ENCODE measurements around the gene ANKRD31. TPM values are rescaled to one million over a fixed set of nuclear protein-coding genes. Genes with fewer than 3 reads are reported as not detected.
"Not testable (repeated sequence)": the region's sequence is repeated elsewhere in the genome, so short reads cannot be mapped to it uniquely, and the experiment has no call there.

ANKRD31 gene
- total RNA-seq, 2 donors from 2014 or later = 0.34 to 0.47 TPM

DNA sequence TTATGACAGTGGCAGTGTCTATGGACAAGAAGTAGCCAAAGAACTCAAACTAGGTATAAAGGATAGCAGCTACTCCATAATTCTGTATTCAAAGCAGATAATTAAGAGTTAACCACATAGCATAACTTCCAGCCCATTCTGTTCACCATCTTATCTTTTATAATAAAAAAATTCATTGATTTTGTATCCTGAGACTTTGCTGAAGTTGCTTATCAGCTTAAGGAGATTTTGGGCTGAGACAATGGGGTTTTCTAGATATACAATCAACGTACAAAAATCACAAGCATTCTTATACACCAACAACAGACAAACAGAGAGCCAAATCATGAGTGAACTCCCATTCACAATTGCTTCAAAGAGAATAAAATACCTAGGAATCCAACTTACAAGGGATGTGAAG lies 122.4 kb downstream of the ANKRD31 start:
- not testable (repeated sequence) for DNase-seq (ENCODE audit: low spot score in 2 of 2); H3K27ac Mint-ChIP-seq; H3K36me3 Mint-ChIP-seq; H3K9me3 Mint-ChIP-seq; ATAC-seq

DNA sequence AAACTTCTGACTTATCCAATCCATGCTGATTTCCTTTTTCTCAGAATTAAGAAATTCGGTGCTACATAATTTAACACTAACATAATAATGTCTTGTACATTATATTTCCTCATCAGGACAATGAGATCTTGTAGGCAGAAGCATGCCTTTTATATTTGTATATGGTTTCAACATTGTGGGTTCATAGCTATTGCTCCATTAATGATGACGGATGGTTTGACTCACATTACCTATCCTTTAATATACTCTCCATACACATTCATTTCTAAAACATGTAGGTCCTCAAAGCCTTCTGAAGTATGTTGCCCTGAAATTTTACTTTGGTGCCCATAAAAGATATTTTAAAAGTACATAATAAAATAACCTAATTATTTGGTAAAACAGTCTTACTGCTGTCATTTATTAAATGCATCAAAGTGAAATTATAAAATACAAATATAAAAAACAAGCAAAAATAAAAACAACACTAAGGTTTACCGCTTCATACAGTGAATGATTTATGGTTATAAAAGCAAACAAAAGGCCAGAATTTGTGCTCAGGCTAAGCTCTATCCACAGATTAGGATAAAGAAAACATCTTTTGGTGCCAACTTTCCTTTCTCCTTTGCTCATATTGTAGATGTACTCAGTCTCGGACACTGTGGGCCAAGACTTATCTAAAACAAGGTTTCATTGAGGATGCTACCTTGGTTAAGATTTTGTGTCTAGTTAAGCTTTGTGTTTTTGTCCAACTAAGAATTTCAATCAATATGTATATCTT lies 123.1 kb downstream of the ANKRD31 start:
- Mint-ChIP-seq H3K36me3 (no peaks in the 10 kb centered on the region), H3K27ac (no peak overlapping the region), H3K9me3 (no peaks in the 10 kb centered on the region)
- no peak for DNase-seq (ENCODE audit: low spot score in 2 of 2)
- ATAC-seq = no peak

DNA sequence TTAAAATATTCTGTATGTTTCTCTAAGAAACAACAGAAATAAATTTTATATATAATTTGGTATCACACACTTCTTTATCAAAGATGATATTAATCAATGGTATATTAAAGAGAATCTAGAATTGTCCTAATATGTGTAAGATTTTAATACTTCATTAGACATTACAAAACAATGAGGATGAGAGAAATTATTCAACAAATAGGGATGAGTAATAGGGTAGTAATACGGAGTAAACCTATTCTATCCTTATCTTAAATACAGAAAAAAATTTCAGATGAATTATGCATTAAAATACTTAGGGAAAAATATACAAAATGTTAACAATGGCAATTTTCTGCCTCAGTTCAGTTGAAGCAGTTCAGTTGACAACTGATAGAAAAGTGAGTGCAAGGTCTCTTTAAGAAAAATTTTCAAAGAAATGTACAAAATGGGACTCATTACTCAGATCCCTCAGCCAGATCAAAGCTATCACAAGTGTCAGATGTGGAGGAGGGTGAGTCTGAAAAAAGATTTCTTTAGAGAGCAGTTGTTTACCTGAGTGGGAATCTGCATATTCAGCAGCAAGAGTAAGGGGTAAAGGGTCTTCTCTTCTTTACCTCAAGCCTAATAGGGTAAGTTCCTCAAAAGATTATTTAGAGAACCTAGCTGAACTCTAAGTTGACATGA lies 127.6 kb downstream of the ANKRD31 start:
- ATAC-seq (peak in 1 of 2 donors; percentile 41), DNase-seq (ENCODE audit: low spot score in 2 of 2) (no peak)
- Mint-ChIP-seq H3K36me3 (no peaks in the 10 kb centered on the region), H3K27ac (peak overlapping the region in 1 of 2 donors; percentile 40), H3K9me3 (no peaks in the 10 kb centered on the region)

DNA sequence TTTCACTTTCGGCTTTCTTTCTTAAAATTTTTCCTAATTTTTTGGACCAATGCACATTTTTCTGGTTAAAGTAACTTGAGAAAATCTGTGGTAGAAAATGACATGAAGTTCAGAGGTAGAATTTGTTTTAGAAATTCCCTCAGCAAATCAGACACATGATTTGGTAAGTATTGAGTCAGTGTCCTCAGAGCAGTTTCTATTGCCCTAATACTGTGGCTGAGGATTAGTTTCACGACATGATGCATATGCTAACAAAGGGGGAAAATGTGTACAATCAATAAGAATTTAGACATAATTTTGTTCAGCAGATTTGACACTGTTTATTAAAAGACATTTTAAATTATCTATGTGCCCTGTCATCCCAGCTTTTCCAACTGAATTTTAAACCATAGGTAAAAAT lies 128.2 kb downstream of the ANKRD31 start:
- DNase-seq (ENCODE audit: low spot score in 2 of 2) = no peak
- Mint-ChIP-seq H3K36me3 (no peaks in the 10 kb centered on the region), H3K27ac (no peak overlapping the region), H3K9me3 (no peaks in the 10 kb centered on the region)
- no peak for ATAC-seq

DNA sequence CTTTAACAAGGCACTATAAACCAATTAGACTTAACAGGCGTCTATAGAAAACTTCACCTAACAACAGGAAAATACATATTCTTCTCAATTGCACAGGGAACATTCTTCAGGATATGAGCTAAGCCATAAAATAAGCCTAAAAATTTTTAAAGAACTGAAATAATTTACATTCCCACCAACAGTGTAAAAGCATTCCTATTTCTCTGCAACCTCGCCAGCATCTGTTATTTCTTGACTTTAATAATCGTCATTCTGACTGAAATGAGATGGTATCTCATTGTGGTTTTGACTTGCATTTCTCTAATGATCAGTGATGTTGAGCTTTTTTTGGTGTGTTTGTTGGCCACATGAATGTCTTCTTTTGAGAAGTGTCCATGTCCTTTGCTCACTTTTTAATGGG lies 140.7 kb downstream of the ANKRD31 start:
- not testable (repeated sequence) for H3K27ac Mint-ChIP-seq; H3K36me3 Mint-ChIP-seq; DNase-seq (ENCODE audit: low spot score in 2 of 2); ATAC-seq
- H3K9me3 Mint-ChIP-seq = peaks cover 3 to 15% of the 10 kb centered on the region in 2 donors

DNA sequence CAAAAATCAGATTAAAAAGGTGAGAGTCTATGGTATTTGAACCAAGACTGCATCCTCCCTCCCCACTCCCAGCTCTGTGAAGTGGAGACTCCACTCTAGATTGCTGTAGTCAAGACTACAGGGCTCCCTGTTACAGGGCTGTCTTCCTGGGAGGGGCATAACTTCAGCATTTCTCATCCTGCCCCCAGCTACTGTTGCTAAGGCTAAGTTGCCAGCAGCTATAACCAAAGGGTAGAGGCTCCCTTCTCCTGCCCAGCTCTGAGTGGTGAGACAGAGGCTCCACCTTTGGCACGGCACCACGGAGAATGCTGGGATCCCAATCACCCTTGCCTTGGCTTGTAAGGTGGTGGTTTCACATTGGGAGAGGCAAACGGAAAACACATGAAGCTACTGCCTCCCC lies 145.1 kb downstream of the ANKRD31 start:
- ATAC-seq (no peak), DNase-seq (ENCODE audit: low spot score in 2 of 2) (no peak)
- Mint-ChIP-seq H3K36me3 (no peaks in the 10 kb centered on the region), H3K27ac (no peak overlapping the region), H3K9me3 (no peaks in the 10 kb centered on the region)

DNA sequence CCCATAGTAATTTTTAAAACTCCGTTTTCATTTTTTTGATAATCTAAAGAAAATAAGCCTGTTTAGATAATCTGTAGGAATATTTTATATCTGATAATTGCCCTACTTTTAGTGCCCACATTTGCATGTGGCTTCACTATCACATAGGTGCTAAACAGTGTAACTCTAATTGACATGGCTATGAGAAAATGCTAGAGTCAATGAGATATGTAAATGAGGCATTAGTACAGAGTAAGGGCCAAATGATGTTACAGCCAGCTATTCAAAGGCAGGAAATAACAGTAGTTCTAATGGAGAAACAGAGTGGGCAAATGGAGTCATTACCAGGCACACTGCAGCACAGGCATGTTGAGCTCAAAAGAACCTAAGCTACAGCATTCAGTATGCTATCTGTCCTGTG lies 147.0 kb downstream of the ANKRD31 start:
- Mint-ChIP-seq H3K36me3 (no peaks in the 10 kb centered on the region), H3K9me3 (no peaks in the 10 kb centered on the region), H3K27ac (no peak overlapping the region)
- no peak for DNase-seq (ENCODE audit: low spot score in 2 of 2)
- peak in 1 of 2 donors; percentile 19 for ATAC-seq

DNA sequence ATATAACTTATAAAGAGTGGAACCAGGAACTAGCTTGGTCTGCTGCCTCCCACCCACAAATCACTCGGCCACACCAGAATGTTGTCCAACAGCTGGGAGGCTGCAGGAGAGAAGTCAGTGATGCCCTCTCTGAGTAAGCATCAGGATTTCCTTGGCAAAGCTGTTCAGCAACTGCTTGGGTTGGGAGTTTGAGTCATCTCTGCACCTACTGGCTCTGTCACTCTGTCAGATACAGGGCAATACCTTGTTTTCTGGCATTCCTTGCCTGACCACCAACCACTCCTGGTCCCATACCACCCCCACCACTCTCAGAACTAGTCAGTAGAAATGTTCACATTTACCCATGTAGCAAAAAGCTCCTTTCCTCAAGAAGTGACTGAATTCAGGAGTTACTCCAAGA lies 147.5 kb downstream of the ANKRD31 start:
- DNase-seq (ENCODE audit: low spot score in 2 of 2) (peak in 1 of 2 donors; percentile 42), ATAC-seq (peak; percentile 96 to 99)
- Mint-ChIP-seq H3K36me3 (no peaks in the 10 kb centered on the region), H3K27ac (no peak overlapping the region), H3K9me3 (no peaks in the 10 kb centered on the region)

DNA sequence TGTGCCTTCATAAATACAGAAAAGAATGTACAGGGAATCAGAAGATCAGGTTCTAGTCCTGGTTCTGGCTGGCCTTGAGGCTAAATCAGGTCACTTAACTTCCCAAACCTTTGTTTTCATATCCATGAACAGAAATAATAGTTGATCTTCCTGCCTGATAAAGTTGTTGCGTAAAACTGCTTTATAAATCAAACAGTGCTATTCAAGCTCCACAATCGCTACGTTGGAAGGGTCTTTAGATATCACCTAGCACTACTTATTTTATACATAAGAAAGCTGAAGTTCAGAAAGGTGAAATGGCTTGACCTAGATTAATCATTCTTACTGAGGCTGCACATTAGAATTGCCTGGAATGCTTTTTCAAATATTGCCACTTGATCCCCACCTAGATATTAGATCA lies 148.0 kb downstream of the ANKRD31 start:
- Mint-ChIP-seq H3K9me3 (no peaks in the 10 kb centered on the region), H3K36me3 (no peaks in the 10 kb centered on the region), H3K27ac (no peak overlapping the region)
- ATAC-seq (no peak), DNase-seq (ENCODE audit: low spot score in 2 of 2) (no peak)

DNA sequence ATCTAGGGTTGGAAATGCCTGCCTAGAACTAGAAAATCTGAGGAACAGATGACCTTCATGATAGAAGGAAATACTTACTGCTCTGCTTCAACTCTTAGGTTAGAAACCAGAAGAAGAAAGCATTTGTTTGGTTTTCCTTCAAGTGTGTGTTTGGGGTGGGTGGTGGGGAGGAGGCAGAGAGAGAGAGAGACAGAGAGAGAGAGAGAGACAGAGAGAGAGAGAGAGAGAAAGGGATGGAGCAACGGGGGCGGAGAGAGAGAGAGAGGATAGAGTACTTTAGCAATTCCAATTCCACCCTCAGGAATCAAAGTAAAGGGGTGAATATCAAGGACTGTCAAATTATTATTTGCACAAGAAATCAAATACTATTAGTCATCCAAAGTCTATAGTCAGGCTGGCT lies 155.2 kb downstream of the ANKRD31 start:
- Mint-ChIP-seq H3K27ac (no peak overlapping the region), H3K36me3 (no peaks in the 10 kb centered on the region), H3K9me3 (no peaks in the 10 kb centered on the region)
- DNase-seq (ENCODE audit: low spot score in 2 of 2) (no peak), ATAC-seq (no peak)

DNA sequence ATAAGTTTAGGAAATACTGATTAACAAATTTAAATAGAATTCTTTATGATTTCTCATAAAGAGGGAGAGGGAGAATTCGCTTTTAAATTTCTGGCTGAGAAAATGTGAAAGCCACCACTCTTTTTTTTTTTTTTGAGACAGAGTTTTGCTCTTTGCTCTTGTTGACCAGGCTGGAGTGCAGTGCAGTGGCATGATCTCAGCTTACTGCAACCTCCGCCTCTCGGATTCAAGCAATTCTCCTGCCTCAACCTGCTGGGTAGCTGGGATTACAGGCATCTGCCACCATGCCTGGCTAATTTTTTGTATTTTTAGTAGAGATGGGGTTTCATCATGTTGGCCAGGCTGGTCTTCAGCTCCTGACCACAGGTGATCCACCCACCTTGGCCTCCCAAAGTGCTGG lies 157.3 kb downstream of the ANKRD31 start:
- not testable (repeated sequence) for H3K9me3 Mint-ChIP-seq; H3K27ac Mint-ChIP-seq; DNase-seq (ENCODE audit: low spot score in 2 of 2); ATAC-seq; H3K36me3 Mint-ChIP-seq

DNA sequence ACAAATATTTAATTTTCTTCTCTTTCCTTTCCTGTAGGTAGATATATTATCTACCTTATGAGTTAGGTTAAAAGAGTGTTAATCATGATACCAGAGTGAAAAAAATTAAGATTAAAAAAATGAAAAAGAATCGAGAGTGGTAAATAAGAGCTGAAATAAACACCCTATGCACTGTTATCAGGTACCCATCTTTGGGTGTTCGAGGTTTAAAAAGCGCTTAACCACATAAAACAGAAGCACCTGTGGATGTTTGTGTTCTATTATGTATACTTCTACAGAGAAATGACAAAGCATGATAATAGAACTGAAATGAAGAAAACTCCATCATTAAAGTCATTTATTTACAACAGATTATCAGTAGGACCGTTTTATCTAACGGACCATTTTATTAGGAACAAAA lies 158.7 kb downstream of the ANKRD31 start:
- Mint-ChIP-seq H3K9me3 (no peaks in the 10 kb centered on the region), H3K27ac (no peak overlapping the region), H3K36me3 (no peaks in the 10 kb centered on the region)
- ATAC-seq (no peak), DNase-seq (ENCODE audit: low spot score in 2 of 2) (no peak)

DNA sequence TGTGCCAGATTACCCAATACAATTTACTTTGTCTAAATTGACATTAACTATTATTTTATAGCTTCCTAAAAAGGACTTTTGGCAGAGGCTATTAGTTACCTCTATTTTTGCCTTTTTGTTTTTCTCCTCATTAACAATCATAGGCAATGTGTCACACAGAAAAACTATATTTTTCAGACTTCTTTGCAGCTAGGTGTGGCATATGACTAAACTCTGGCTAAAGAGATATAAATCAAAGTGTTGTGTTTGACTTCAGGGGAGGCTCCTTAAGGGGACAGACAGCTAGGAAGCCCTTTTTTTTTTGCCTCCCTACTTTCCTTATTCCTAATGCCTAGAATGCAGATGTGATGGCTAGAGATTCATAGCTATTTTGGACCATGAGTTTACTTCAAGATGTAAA lies 164.6 kb downstream of the ANKRD31 start:
- Mint-ChIP-seq H3K27ac (no peak overlapping the region), H3K36me3 (no peaks in the 10 kb centered on the region), H3K9me3 (no peaks in the 10 kb centered on the region)
- DNase-seq (ENCODE audit: low spot score in 2 of 2) = no peak
- ATAC-seq = no peak

DNA sequence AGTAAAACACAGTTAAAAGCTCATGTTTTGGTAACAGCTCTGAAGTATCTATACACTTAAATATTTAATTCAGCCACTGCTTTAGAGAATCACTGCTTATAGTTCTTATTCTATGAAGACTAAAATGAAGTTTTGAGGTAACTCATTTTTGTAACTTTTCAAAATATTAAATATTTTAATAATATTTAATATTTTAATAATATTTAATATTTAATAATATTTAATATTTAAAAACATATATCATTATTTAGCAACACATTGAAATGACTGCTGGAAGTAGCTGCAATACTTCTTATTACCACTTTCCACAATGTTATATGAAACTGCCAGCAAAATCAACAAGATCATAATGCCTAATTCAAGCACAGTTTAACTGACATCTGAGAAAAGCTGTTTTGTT lies 165.6 kb downstream of the ANKRD31 start:
- no peaks in the 10 kb centered on the region for H3K36me3 Mint-ChIP-seq
- H3K9me3 Mint-ChIP-seq = no peaks in the 10 kb centered on the region
- H3K27ac Mint-ChIP-seq = no peak overlapping the region
- DNase-seq (ENCODE audit: low spot score in 2 of 2) (no peak), ATAC-seq (no peak)

DNA sequence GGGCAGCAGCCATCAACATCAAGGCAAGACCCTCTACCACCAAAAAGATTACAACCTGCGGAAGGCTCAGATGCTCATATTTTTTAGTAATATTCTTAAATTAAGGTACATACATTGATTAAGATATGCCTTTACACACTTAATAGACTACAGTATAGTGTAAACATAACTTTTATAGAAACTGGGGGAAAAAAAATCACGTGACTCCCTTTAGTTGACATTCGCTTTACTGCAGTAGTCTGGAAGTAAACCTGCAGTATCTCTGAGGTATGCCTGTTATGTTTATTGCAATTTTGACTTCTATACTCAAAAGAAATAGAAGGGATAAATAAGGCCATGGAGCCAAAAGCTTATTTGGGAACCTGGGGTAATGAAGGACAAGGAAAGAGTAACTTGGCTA lies 169.2 kb downstream of the ANKRD31 start:
- H3K9me3 Mint-ChIP-seq = peaks cover 0 to 3% of the 10 kb centered on the region in 2 donors
- DNase-seq (ENCODE audit: low spot score in 2 of 2) (no peak), ATAC-seq (no peak)
- H3K27ac Mint-ChIP-seq = no peak overlapping the region
- H3K36me3 Mint-ChIP-seq = peaks cover 0 to 5% of the 10 kb centered on the region in 2 donors

DNA sequence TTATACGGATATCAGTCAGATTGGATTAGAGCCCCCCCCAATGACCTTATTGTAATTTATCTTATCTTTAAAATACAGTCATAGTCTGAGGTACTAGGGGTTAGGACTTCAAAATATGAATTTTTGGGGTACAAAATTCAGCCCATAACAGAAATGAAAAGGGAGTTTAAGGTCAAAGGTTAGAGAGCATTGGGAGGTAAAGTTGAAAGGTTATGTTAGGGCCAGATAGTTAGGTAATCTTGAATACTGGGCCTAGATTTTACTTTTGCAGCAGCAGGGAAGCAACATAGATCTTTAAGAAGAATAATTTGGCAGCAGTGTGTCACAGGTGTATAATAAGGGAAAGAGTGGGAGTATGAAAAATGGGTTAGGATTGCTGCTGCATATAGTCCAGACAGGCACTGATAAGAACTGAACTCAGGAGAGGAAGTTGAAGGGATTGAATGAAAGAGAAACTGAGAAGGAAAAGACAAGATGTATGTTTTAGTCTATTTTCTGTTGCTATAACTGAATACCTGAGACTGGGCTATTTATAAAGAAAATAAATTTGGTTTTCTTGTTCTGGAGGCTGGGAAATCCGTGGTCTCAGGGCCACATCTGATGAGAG lies 173.7 kb downstream of the ANKRD31 start:
- DNase-seq (ENCODE audit: low spot score in 2 of 2) = no peak
- peak overlapping the region in 1 of 2 donors; percentile 57 for H3K27ac Mint-ChIP-seq
- ATAC-seq = peak in 1 of 2 donors; percentile 40
- H3K36me3 Mint-ChIP-seq = peaks cover 0 to 14% of the 10 kb centered on the region in 2 donors
- peaks cover 0 to 10% of the 10 kb centered on the region in 2 donors for H3K9me3 Mint-ChIP-seq

DNA sequence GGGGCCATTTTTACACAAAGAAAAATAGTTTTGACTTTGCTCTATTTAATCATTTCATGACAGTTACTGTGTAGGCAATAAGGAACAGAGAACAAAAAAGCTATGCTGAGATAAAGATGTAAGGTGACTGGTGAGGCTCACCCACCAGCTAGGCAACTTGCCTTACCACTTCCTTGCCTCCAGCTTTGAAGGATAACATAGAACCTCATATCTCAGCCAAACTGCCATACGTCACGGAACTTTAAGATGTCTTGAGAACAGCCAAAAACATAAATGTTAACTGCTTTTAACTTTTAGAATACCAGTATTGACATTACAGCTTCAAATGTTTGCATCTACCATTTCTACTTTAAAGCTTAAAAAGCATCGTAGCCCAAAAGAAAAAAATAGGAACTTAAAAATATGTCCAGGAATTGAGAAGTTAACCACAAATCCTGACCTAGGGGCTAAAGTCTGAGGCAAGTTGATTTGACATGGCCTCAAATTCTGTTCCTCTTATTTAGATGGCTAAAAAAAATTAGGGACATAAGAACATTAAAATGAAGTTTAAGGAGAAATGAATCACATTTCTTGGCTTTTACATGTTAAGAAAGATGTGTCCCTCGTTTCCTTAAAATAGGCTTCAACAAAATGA lies 176.6 kb downstream of the ANKRD31 start:
- ATAC-seq = peak; percentile 80 to 84
- peaks cover 0 to 10% of the 10 kb centered on the region in 2 donors for H3K9me3 Mint-ChIP-seq
- H3K36me3 Mint-ChIP-seq = peaks cover 0 to 14% of the 10 kb centered on the region in 2 donors
- no peak for DNase-seq (ENCODE audit: low spot score in 2 of 2)
- peak overlapping the region; percentile 83 to 84 for H3K27ac Mint-ChIP-seq

All from activated naive CD4-positive, alpha-beta T cell treated with anti-CD3 and anti-CD28 coated beads, Interleukin-2, amount 50 U/mL, for 72 hours (primary cell).